WTC11 (cell line): ENCODE results near the gene ITPR2. TPM values are rescaled to one million over a fixed set of nuclear protein-coding genes. Genes with fewer than 3 reads are reported as not detected.

Experiments used
- ATAC-seq: fragments of 200-7000 bp; cut with Tn5 transposase; 2 replicates; pipeline ENCODE4 v1.10.0; 2021; ENCODE audit warnings: mild to moderate bottlenecking, moderate library complexity
- CTCF ChIA-PET: fragments of 300-600 bp; sonication (Branson Sonifier 250); formaldehyde crosslinking; loops from one replicate; lab custom pipeline; 2021; ENCODE audit warnings: antibody characterized with exemption; lab: Charles Lee
- POLR2A ChIA-PET: fragments of 350-600 bp; sonication (Branson Sonifier 250); formaldehyde crosslinking; loops from one replicate; lab custom pipeline; 2021; ENCODE audit warnings: antibody characterized with exemption; lab: Charles Lee
- DNase-seq: peaks from one replicate; pipeline ENCODE4 v3.0.0; 2021; ENCODE audit warnings: low spot score
- H3K27ac Mint-ChIP-seq: 2 replicates; pipeline ENCODE4 v1.8.0; 2021; ENCODE audit warnings: mixed read lengths
- H3K27me3 Mint-ChIP-seq: 2 replicates; pipeline ENCODE4 v1.8.0; 2021; ENCODE audit warnings: low read depth, mild to moderate bottlenecking, moderate library complexity, mixed read lengths
- H3K36me3 Mint-ChIP-seq: 2 replicates; pipeline ENCODE4 v1.8.0; 2021; ENCODE audit warnings: mixed read lengths
- H3K4me1 Mint-ChIP-seq: 2 replicates; pipeline ENCODE4 v1.8.0; 2022; ENCODE audit warnings: mixed read lengths
- H3K4me3 Mint-ChIP-seq: 2 replicates; pipeline ENCODE4 v1.8.0; 2021; ENCODE audit warnings: mild to moderate bottlenecking, moderate library complexity, mixed read lengths
- H3K9me3 Mint-ChIP-seq: 2 replicates; pipeline ENCODE4 v1.8.0; 2021; ENCODE audit warnings: mixed read lengths
- ATF1 ChIP-seq: sonication (generic); formaldehyde crosslinking; IDR thresholded peaks from 2 replicates; pipeline ENCODE4 v1.8.1; 2023; ENCODE audit warnings: mild to moderate bottlenecking, moderate library complexity, missing genetic modification reagents
- ATF6 ChIP-seq: sonication (generic); formaldehyde crosslinking; IDR thresholded peaks from 2 replicates; pipeline ENCODE4 v1.8.1; 2023; ENCODE audit warnings: mild to moderate bottlenecking, missing genetic modification reagents
- CDX4 ChIP-seq: fragments of 250-450 bp; sonication (Bioruptor Pico); IDR thresholded peaks from 2 replicates; pipeline ENCODE4 v1.9.0; 2021; ENCODE audit warnings: moderate library complexity, mild to moderate bottlenecking, inconsistent platforms, borderline replicate concordance
- ELF4 ChIP-seq: sonication (generic); formaldehyde crosslinking; IDR thresholded peaks from 2 replicates; pipeline ENCODE4 v1.8.1; 2022; ENCODE audit warnings: low read depth, mild to moderate bottlenecking, moderate library complexity, missing genetic modification reagents
- ERG ChIP-seq: fragments of 250-450 bp; sonication (Bioruptor Pico); IDR thresholded peaks from 2 replicates; pipeline ENCODE4 v1.8.0; 2021; ENCODE audit warnings: mild to moderate bottlenecking
- ETV6 ChIP-seq: sonication (generic); formaldehyde crosslinking; IDR thresholded peaks from 2 replicates; pipeline ENCODE4 v1.8.1; 2022; ENCODE audit warnings: mild to moderate bottlenecking, missing genetic modification reagents
- GABPB1 ChIP-seq: sonication (generic); formaldehyde crosslinking; IDR thresholded peaks from 2 replicates; pipeline ENCODE4 v1.8.1; 2023; ENCODE audit warnings: mild to moderate bottlenecking, missing genetic modification reagents
- NFYB ChIP-seq: sonication (generic); formaldehyde crosslinking; conservative IDR thresholded peaks from 2 replicates; pipeline ENCODE4 v1.8.0; 2022; ENCODE audit warnings: low read depth, missing genetic modification reagents
- OVOL2 ChIP-seq: fragments of 250-450 bp; sonication (Bioruptor Pico); IDR thresholded peaks from 2 replicates; pipeline ENCODE4 v1.9.0; 2021; ENCODE audit warnings: mild to moderate bottlenecking, borderline replicate concordance
- TCF7 ChIP-seq: sonication (generic); formaldehyde crosslinking; IDR thresholded peaks from 2 replicates; pipeline ENCODE4 v1.8.0; 2022; ENCODE audit warnings: mild to moderate bottlenecking, low read depth, missing genetic modification reagents, moderate library complexity
- ZNF138 ChIP-seq: sonication (generic); formaldehyde crosslinking; conservative IDR thresholded peaks from 2 replicates; pipeline ENCODE4 v1.8.1; 2022; ENCODE audit warnings: mild to moderate bottlenecking, moderate library complexity, missing genetic modification reagents
- ZNF232 ChIP-seq: sonication (generic); formaldehyde crosslinking; IDR thresholded peaks from 2 replicates; pipeline ENCODE4 v1.8.0; 2022; ENCODE audit warnings: mild to moderate bottlenecking, missing genetic modification reagents
- ZNF416 ChIP-seq: fragments of 250-450 bp; sonication (Bioruptor Pico); IDR thresholded peaks from 2 replicates; pipeline ENCODE4 v1.9.0; 2021; ENCODE audit warnings: mild to moderate bottlenecking, inconsistent platforms
- total RNA-seq: library from RNA; stranded (reverse); gene quantifications from 3 replicates; pipeline ENCODE4 v1.2.3, GENCODE V29; 2021
- TF ChIP-seq, protein P1 (sequence below): sonication (generic); formaldehyde crosslinking; IDR thresholded peaks from 2 replicates; pipeline ENCODE4 v1.8.1; 2022; ENCODE audit warnings: low read depth, mild to moderate bottlenecking, moderate library complexity, missing genetic modification reagents, borderline replicate concordance
- TF ChIP-seq, protein P2 (sequence below): sonication (generic); formaldehyde crosslinking; IDR thresholded peaks from 2 replicates; pipeline ENCODE4 v1.8.1; 2022; ENCODE audit warnings: low read depth, missing genetic modification reagents, borderline replicate concordance
- TF ChIP-seq, protein P3 (sequence below): sonication (generic); formaldehyde crosslinking; IDR thresholded peaks from 2 replicates; pipeline ENCODE4 v1.8.1; 2022; ENCODE audit warnings: mild to moderate bottlenecking, missing genetic modification reagents, moderate library complexity, borderline replicate concordance

ITPR2 gene
- total RNA-seq, 1 experiment from 2014 or later, result 50.7 TPM

- TF ChIP-seq, protein P1, sequence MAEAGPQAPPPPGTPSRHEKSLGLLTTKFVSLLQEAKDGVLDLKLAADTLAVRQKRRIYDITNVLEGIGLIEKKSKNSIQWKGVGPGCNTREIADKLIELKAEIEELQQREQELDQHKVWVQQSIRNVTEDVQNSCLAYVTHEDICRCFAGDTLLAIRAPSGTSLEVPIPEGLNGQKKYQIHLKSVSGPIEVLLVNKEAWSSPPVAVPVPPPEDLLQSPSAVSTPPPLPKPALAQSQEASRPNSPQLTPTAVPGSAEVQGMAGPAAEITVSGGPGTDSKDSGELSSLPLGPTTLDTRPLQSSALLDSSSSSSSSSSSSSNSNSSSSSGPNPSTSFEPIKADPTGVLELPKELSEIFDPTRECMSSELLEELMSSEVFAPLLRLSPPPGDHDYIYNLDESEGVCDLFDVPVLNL (CRISPR knock-in tag), result no peak
- TF ChIP-seq ATF6 (CRISPR knock-in tag), result no peak
- TF ChIP-seq ERG, result no peak
- no peak for TF ChIP-seq CDX4 (CRISPR knock-in tag)
Observed at GRCh38 chr12:26528943-26529342, 304.1 kb downstream of the ITPR2 start (continued).

DNA sequence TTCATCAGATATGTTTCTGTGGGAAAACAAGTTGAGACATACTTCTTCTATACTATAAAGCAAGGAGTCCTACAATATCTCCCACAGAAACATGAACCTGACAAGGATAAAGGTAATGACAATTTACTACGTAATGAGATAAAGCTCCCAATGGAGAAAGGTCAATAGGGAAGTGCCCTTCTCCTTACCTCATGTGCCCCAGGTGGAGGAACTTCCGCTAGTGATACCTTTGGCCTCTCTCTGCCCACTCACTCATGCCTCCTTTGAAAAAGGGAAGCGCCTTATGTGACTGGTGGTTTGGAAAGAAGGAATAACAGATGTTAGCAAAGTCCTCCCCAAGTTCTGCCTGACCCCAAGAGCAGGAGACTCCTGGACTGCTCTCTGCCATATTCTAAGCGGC lies 305.3 kb downstream of the ITPR2 start:
- TF ChIP-seq ZNF232 (CRISPR knock-in tag) (no peak), ZNF416 (no peak), TCF7 (no peak), ZNF138 (CRISPR knock-in tag) (no peak), ATF1 (CRISPR knock-in tag) (no peak), ELF4 (CRISPR knock-in tag) (no peak), NFYB (CRISPR knock-in tag) (no peak), OVOL2 (no peak), GABPB1 (CRISPR knock-in tag) (no peak), CDX4 (CRISPR knock-in tag) (no peak), ETV6 (CRISPR knock-in tag) (no peak)
- TF ChIP-seq, protein P2, sequence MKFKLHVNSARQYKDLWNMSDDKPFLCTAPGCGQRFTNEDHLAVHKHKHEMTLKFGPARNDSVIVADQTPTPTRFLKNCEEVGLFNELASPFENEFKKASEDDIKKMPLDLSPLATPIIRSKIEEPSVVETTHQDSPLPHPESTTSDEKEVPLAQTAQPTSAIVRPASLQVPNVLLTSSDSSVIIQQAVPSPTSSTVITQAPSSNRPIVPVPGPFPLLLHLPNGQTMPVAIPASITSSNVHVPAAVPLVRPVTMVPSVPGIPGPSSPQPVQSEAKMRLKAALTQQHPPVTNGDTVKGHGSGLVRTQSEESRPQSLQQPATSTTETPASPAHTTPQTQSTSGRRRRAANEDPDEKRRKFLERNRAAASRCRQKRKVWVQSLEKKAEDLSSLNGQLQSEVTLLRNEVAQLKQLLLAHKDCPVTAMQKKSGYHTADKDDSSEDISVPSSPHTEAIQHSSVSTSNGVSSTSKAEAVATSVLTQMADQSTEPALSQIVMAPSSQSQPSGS, result no peak
- TF ChIP-seq, protein P3, sequence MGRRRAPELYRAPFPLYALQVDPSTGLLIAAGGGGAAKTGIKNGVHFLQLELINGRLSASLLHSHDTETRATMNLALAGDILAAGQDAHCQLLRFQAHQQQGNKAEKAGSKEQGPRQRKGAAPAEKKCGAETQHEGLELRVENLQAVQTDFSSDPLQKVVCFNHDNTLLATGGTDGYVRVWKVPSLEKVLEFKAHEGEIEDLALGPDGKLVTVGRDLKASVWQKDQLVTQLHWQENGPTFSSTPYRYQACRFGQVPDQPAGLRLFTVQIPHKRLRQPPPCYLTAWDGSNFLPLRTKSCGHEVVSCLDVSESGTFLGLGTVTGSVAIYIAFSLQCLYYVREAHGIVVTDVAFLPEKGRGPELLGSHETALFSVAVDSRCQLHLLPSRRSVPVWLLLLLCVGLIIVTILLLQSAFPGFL (CRISPR knock-in tag), result no peak
- ATAC-seq (no peak), DNase-seq (no peak)
- CTCF ChIA-PET, result no interaction called here
- H3K36me3 Mint-ChIP-seq, result peaks cover 24% of the 10 kb centered on the region
- H3K27me3 Mint-ChIP-seq, result no peaks in the 10 kb centered on the region
- peaks cover 22% of the 10 kb centered on the region for H3K9me3 Mint-ChIP-seq
- H3K4me3 Mint-ChIP-seq, result no peak overlapping the region
- peaks cover 15% of the 10 kb centered on the region for H3K4me1 Mint-ChIP-seq
- H3K27ac Mint-ChIP-seq, result no peak overlapping the region
- POLR2A ChIA-PET, result interaction anchor here (0.5 kb wide), 1 partner anchor 30 kb away, joined by 6 read pairs; no protein-coding TSS in a partner anchor
